GM19372 (cell line): Measurements from ENCODE around the gene B9D1.
A peak's percentile ranks its signal among the peaks of the same experiment; 100 is the strongest.

Source experiments
- ATAC-seq: cut with Tn5 transposase; IDR thresholded peaks from one replicate; pipeline ENCODE4 v1.9.1; 2021; ENCODE audit warnings: mild to moderate bottlenecking, low read depth, moderate library complexity; ENCODE audit not compliant: unreplicated experiment

B9D1 gene

GRCh38 chr17:19308398-19308797, 54.1 kb downstream of the B9D1 start:
- ATAC-seq = no peak

DNA sequence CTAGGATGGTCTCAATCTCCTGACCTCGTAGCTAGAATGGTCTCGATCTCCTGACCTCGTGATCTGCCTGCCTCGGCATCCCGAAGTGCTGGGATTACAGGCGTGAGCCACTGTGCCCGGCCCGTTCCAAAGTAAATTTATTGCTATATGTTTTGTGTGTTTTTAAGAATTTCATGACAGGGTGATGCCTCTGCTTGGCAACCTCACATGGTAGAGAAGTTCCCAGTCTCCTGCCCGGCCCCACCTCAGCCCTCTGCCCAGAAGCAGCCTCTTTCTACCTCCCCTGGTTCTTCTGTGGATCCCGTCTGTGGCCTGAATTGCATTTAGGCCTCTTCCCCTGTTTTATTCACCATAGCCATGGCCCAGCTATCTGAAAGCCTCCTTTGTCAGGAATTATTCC, 55.0 kb downstream of the B9D1 start:
- no peak for ATAC-seq

- ATAC-seq = peak; percentile 72
Measured at GRCh38 chr17:19306160-19307111, 56.1 kb downstream of the B9D1 start.

DNA sequence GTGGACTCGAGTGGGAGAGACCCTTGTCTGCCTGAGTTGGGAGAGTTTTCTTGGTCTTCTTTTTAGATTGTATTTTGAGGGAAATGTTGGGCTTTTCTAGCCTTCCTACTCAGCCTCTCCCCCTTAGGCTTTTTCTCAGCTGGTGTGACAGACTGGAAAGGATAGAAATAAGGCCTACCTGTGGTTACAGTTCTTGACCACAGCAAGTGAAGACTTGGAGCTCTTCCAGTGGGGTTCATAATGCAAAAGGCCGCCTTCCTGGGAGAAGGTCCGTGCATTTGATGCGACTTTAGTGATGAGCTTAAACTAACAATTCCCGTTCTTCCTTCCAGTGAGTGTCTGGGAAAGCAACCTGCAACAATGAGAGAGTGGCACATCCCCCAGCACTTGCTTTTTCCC, 56.8 kb downstream of the B9D1 start:
- no peak for ATAC-seq

DNA sequence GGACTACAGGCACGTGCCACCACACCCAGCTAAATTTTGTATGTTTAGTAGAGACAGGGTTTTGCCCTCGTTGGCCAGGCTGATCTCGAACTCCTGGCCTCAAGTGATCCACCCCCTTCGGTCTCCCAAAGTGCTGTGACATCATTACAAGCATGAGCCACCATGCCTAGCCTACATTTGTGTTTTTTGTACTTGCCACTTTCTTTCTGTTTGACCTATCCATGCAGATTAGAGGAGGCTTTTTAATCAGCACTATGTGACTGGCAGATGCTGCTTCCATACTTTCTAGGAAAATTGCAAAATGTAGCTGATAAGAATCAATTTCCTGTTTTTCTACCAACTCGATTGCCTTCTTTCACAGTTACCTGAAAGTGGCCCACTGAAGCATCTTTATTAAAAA, 57.3 kb downstream of the B9D1 start:
- ATAC-seq = no peak

- ATAC-seq = no peak
Measured at GRCh38 chr17:19304751-19305150, 57.8 kb downstream of the B9D1 start.

DNA sequence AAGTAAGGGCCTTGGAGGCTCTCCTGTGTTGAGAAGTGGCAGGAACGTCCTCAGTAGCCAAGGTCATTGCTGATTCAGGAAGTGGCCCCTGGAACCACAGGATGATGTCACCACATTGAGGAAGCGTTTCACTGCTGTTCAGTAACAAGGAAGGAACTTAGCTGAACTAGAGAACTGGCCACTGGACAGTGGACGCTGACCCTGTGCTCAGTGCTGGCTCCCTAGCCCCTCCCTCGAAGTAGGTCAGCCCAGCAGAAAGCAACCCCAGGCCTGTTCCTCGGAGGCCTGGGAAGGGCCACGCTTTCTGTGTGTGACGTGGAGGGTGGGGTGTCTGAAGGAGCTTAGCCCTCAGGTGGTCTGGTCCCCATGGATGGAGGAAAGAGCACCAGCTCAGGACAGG, 58.3 kb downstream of the B9D1 start:
- no peak for ATAC-seq

DNA sequence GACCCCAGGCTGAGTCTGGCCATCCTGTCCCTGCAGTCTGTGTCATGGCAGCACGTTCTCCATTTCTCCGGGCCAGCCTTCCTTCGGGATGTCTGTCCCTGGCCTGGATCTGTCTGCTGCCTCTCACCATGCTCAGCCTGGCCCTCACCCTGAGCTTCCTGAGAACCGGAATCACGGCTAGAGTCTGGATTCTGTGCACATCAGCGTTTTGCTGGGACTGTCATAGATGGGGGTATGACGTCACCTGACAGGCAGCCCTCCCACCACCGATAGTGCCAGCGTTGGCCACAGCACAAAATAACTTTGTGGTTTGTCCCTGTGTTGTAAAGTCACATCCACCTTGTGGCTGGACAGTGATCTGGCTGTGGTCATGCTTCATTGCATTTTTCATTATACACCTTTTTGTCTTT, 59.2 kb downstream of the B9D1 start:
- ATAC-seq = no peak

DNA sequence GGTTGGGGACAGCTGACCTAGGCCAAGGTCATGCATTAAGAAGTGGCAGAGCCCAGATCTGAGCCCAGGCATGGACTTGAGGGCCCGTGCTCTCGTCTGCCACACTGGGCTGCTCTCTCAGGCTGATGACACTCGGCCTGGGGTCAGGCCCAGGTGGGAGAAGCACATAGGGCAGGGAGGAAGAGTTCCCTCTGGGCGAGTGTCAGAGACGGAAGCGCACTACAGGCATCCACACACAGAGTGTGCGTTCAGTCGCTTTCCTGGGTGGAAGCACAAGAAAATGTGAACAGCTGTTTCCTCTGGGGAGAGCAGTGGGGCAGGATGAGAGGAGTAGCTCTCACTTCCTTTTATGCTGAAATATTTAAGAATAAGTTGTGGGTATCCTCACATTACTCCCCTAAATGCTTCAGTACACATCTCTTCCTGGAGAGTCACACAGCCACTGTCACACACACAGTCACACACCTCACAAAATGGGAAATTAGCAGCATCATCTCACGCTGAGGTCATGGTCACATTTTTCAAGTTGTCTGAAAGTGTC, 59.7 kb downstream of the B9D1 start:
- ATAC-seq = no peak

DNA sequence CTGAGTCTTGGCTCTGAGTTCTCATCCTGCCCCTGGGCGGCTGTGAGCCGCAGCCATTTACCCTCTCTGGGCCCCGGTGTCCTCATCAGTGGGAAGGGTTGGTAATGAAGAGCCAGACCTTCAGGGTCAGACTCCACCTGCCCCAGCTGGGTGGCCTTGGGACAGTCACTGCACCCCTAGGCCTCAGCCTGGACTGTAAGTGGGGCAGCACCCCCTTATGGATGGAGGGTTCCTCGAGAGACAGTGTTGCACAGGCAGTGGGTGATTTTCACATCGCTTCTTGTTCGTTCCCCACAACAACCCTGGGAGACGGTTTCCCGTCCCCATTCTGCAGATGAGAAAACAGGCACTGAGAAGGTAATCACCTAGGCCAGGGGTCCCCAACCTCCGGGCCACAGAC, 60.5 kb downstream of the B9D1 start:
- ATAC-seq = no peak

DNA sequence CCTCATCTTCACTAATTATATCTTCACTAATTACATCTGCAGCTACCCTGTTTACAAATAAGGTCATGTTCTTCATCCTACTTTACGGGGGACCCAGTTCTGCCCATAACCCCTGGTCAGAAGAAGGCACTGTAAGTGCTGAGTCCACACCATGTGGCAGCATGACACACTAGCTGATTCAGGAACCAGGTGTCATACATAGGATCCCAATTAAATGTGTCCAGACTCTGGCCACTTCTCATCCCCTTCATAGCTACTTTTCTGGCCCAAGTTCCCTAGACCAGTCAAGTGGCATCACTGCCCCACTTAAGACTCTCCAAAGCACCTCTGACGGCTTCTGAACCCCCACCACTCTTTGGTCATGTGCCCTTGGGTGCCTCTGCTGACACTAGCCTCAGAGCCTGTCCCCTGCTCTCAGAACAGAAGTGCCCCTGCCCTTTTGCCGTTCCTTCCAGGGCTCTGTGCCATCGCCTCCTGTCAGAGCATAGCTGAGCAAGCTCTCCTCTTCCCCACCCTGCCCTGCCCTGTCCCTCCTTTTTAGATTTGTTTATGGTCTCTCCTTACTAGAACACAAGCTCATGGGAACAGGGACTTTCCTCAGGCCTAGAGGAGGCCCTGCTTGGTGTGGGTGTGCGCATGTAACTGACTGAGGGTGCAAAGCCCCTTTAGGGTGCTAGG, 61.1 kb downstream of the B9D1 start:
- ATAC-seq = no peak

GRCh38 chr17:19299866-19300265, 62.7 kb downstream of the B9D1 start:
- ATAC-seq = no peak

DNA sequence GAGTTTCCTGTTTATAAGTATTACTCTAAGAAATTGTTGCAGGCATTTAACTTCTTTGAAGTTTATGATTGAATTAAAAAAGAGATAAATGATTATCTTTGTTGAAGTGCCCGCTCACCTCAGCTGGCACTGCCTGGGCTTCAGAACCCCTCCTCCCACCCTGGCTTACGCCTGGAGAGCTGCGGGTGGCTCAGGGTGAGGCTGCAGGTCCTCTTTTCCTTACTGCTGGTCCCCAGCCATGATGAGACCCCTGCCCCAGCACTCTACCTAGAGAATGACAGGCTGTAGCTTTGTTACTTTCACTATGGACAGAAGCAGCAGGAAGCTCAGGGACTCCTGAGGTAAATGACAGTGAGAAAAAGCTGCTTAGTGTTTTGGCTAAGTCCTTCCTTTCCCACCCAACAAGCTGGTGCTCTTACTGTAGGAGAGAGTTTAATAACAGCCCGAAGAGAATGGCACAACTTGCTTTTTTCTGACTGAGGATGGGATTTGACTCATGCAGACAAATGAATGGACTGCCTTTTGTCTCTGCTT, 63.2 kb downstream of the B9D1 start:
- no peak for ATAC-seq

DNA sequence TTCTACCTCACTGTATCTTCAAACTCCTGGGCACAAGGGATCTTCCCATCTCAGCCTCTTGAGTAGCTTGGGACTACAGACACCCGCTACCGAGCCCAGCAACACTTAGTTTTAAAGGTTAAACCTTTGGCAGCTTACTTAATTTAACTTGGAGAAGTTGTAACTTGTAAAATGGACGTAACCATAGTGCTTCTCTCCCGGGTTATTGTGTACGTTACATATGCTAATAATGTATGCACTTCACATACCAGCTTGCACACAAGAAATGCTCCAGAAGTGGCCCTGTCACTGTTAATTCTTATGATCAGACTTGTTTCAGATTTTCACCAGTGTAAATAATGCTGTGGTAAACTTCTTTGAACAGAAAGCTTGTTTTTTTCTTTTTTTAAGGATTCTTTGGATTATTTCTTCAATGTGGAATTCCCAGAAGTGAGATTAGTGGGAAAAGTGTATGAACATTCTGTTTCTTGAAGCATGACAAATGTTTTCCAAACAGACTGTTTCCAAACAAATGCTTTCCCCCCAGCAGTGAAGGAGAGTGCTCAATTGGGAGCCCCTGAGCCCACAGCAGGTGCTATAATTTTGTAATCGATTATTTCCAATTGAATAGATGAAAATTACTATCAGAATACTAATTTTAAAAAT, 63.8 kb downstream of the B9D1 start:
- no peak for ATAC-seq

- no peak for ATAC-seq
Measured at GRCh38 chr17:19296786-19297778, 65.4 kb downstream of the B9D1 start.

DNA sequence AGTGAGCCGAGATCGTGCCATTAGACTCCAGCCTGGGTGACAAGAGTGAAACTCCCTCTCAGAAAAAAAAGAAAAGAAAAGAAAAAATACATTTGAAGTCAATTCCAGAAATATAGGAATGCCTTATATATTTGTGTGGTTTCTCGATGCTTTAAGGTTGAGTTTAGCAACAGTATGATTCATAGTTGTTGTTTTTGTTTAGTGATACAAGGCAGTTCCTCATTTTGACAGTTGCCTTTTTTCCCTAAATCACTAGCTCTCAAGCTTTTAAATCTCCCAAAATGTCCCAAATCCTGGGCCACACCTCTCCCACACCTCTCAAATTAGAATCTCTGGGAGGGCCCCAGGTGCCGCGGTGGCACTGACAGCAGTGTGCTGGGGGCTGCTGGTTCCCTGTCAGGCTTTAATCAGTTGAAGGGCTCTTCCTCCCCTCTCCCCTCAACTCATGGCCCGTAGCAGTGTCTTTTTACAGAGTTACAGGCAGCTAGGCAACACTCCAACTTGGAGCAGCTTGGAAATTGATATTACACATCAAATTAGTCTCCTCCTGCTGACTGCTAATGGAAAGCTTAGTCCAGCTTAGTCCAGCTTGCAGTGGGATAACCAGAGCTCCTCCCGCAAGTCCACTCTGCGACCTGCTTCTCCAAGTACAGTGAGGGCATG, 66.9 kb downstream of the B9D1 start:
- ATAC-seq = no peak

- ATAC-seq = no peak
Measured at GRCh38 chr17:19294443-19294842, 68.1 kb downstream of the B9D1 start.
